Testis (tissue), 2 donors: ENCODE measurements around the gene RGS11.

Experiments used
- CTCF ChIP-seq, 3 experiments: fragments of 450-650 bp in 2 of 3; fragments of 200-600 bp in 1 of 3; sonication (generic) in 1 of 3; IDR thresholded peaks; one replicate each; pipeline ENCODE4 v1.5.1; 2016 to 2019; ENCODE audit warnings: antibody characterized with exemption in 3 of 3, mild to moderate bottlenecking in 2 of 3, moderate library complexity in 1 of 3
- POLR2A ChIP-seq: fragments of 450-650 bp; IDR thresholded peaks from one replicate; pipeline ENCODE4 v1.6.1; 2017; ENCODE audit warnings: antibody characterized with exemption, mild to moderate bottlenecking, moderate library complexity

- TF ChIP-seq CTCF (IDR thresholded peaks at IDR 0.05) (no peak), POLR2A (no peak)
These were observed 55.7 kb downstream of the RGS11 start for GRCh38 chr16:220021-220420.
